ENCODE measurements around the gene MZT2B.
"Not testable (repeated sequence)": the region's sequence is repeated elsewhere in the genome, so short reads cannot be mapped to it uniquely, and the experiment has no call there.

DNA sequence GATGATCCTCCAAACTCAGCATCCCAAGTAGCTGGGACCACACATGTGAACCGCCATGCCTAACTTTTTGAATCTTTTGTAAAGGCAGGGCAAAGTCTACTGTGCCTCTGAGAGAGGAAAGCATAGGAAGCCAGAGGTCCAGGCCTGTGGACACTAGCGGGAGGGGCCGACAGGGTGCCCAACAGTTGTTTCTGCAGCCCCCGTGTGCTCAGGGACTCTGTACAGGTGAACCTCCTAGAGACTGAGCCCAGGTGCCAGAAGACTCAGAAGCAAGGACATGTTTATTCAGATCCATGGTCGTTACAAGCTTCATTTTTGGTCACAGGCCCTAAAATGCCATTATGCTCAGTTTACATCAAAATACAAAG, 30.9 kb upstream of the MZT2B start:
- TF ChIP-seq CTCF, POLR2A (IDR thresholded peaks at IDR 0.05): not testable (repeated sequence)
